Activated naive CD4-positive, alpha-beta T cell treated with anti-CD3 and anti-CD28 coated beads, Interleukin-2, amount 10 ng/mL, durations not matched to agents 7 days and 5 days (primary cell): ENCODE data around the gene CSH1.
"Not testable (repeated sequence)": the region's sequence is repeated elsewhere in the genome, so short reads cannot be mapped to it uniquely, and the experiment has no call there.

Experiments used
- CTCF ChIA-PET: fragments of 350-600 bp; sonication (Branson Sonifier 250); formaldehyde crosslinking; loops from one replicate; lab custom pipeline; 2021; ENCODE audit warnings: antibody characterized with exemption; lab: Charles Lee
- DNase-seq: peaks from one replicate; pipeline ENCODE4 v3.0.0-alpha.2; 2020
- H3K27ac Mint-ChIP-seq: one replicate; pipeline ENCODE4 v1.8.0; 2021; ENCODE audit warnings: mild to moderate bottlenecking, moderate library complexity, mixed read lengths
- H3K27me3 Mint-ChIP-seq: one replicate; pipeline ENCODE4 v1.8.0; 2021; ENCODE audit warnings: mild to moderate bottlenecking, mixed read lengths
- H3K36me3 Mint-ChIP-seq: one replicate; pipeline ENCODE4 v1.8.0; 2021; ENCODE audit warnings: mixed read lengths
- H3K4me1 Mint-ChIP-seq: one replicate; pipeline ENCODE4 v1.8.0; 2021; ENCODE audit warnings: mixed read lengths
- H3K4me3 Mint-ChIP-seq: one replicate; pipeline ENCODE4 v1.8.0; 2021; ENCODE audit warnings: mild to moderate bottlenecking, moderate library complexity, mixed read lengths
- H3K9me3 Mint-ChIP-seq: one replicate; pipeline ENCODE4 v1.8.0; 2021; ENCODE audit warnings: mixed read lengths

Gene CSH1

DNA sequence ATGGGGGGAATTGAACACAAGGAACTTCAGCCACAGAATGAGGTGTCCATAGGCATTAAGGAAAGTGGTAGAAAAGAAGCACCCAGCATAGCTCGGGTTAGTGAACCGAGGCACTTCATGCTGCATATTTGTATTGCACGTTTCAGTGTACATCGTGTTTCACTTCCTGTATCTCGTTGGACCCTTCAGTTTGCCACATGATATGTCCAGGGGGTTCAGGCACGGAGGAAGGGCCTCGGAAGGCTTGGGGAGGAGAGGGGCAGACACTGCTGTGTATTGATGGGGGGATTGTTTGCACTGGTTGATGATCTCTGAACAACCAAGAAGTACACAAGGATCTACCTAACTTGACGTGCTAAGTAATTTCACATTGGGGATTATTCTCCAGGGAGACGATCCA, 26.0 kb upstream of the CSH1 start:
- not testable (repeated sequence) for H3K36me3 Mint-ChIP-seq, H3K4me1 Mint-ChIP-seq, H3K4me3 Mint-ChIP-seq, H3K9me3 Mint-ChIP-seq, DNase-seq, H3K27ac Mint-ChIP-seq
- CTCF ChIA-PET = interaction anchor here (0.9 to 1.2 kb wide), 3 partner anchors 10 to 108 kb away, joined by 3 read pairs; no protein-coding TSS in a partner anchor
- peaks cover 56% of the 10 kb centered on the region for H3K27me3 Mint-ChIP-seq

DNA sequence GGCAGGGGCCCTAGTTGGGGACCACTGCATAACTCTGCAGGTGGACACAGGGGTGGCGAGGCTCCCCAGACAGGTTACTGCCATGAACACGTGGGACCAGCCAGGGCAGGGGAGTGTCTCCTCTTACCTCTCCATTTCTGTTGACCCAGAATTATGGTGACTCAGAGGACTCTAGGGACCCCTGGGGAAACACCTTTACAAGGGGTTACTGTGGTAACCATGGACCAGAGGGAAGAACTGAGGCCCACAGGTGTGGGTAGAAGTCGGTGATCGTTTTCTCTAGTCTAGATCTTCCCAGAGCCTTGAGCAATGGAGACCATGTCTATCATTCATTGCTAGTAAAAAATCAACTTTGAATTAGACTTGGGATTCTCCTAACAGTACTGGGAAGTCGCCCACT, 24.4 kb upstream of the CSH1 start:
- H3K4me1 Mint-ChIP-seq, H3K4me3 Mint-ChIP-seq: not testable (repeated sequence)

DNA sequence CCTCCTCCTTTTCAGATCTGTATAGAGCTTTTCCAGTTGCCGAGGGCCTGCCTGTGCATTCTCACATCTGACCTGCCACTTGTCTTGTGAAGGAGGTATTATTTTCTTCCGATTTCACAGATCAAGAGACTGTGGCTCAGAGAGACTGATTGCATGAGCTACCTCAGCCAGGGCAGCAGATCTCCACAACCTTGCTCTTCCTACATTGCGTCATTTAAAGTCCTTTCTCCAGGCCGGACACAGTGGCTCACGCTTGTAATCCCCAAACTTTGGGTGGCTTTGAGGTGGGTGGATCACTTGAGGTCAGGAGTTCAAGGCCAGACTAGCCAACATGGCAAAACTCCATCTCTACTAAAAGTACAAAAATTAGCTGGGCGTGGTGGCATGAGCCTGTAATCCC, 23.7 kb upstream of the CSH1 start:
- H3K36me3 Mint-ChIP-seq, DNase-seq, H3K27ac Mint-ChIP-seq, H3K4me3 Mint-ChIP-seq, H3K4me1 Mint-ChIP-seq, H3K9me3 Mint-ChIP-seq: not testable (repeated sequence)
- peaks cover 62% of the 10 kb centered on the region for H3K27me3 Mint-ChIP-seq
- CTCF ChIA-PET = interaction anchor here (0.6 to 4.0 kb wide), 34 partner anchors 8 to 360 kb away, joined by 3 to 83 read pairs (median 7); partner anchors contain the start of genes CD79B, ICAM2 and PRR29

More for the DNA sequence above, 24.4 kb upstream of the CSH1 start:
- H3K36me3 Mint-ChIP-seq, H3K9me3 Mint-ChIP-seq, H3K27ac Mint-ChIP-seq, DNase-seq: not testable (repeated sequence)
- peaks cover 64% of the 10 kb centered on the region for H3K27me3 Mint-ChIP-seq
- CTCF ChIA-PET = interaction anchor here (0.6 to 4.0 kb wide), 10 partner anchors 9 to 104 kb away, joined by 3 to 83 read pairs (median 18); partner anchors contain the start of genes ICAM2 and PRR29

DNA sequence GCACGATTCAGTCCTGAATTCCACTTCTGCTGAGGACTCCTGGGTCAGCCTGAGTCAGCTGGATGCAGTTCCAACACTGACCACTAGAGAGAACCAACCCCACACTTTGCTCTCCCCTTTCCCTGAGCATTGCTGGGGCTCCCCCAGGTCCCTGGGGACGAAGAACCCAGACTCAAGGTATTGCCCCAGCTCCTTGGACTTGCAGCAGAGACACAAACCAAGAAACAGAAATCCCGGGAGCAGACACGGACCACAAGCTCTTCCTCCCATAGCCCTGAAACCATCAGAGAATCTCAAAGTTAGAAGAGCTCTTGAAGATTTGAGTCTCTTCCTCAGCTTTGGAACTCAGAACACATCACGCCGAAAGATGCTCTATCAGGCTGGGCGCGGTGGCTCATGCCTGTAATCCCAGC, 22.9 kb upstream of the CSH1 start:
- DNase-seq = peak; percentile 83
- Mint-ChIP-seq H3K4me3 (no peak overlapping the region), H3K27ac (no peak overlapping the region), H3K27me3 (peaks cover 61% of the 10 kb centered on the region), H3K4me1 (peaks cover 9% of the 10 kb centered on the region), H3K36me3 (no peaks in the 10 kb centered on the region), H3K9me3 (no peaks in the 10 kb centered on the region)
- CTCF ChIA-PET = interaction anchor here (0.6 to 4.0 kb wide), 39 partner anchors 7 to 362 kb away, joined by 3 to 83 read pairs (median 6); partner anchors contain the start of genes CD79B, ICAM2 and PRR29

DNA sequence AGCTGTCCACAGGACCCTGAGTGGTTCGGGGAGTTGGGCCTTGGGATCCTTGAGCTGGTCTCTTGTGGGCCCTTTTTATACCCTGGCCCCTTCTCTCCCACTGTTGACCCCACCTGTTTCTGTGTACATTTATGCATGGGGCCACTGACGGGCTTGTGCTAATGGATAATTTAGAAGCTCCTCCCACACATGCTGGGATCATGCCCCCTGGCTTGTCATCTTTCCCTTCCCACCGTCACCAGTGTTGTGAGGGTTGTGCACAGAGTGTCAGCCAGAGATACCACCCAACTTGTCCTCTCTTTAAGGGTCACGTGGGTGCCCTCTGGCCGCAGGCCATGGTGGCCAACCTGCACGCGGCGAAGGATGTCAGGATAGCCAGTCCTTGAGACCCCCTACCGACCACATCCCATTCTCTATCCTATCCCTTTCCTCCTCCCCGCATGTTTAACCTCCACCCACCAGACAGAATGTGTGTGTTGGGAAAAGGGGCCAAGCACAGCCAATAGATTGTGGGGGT, 22.5 kb upstream of the CSH1 start, which contains the start of gene GH1:
TSS of gene GH1 (minus strand) at position 51 of the 517 bp plus-strand sequence. CDS start 63 bp downstream, outside the sequence.
- H3K9me3 Mint-ChIP-seq, H3K36me3 Mint-ChIP-seq, H3K27ac Mint-ChIP-seq, H3K4me1 Mint-ChIP-seq, H3K4me3 Mint-ChIP-seq, DNase-seq: not testable (repeated sequence)
- peaks cover 65% of the 10 kb centered on the region for H3K27me3 Mint-ChIP-seq
- CTCF ChIA-PET = interaction anchor here (0.8 to 4.0 kb wide), 36 partner anchors 10 to 363 kb away, joined by 3 to 83 read pairs (median 6); partner anchors contain the start of genes CD79B, ICAM2 and PRR29

DNA sequence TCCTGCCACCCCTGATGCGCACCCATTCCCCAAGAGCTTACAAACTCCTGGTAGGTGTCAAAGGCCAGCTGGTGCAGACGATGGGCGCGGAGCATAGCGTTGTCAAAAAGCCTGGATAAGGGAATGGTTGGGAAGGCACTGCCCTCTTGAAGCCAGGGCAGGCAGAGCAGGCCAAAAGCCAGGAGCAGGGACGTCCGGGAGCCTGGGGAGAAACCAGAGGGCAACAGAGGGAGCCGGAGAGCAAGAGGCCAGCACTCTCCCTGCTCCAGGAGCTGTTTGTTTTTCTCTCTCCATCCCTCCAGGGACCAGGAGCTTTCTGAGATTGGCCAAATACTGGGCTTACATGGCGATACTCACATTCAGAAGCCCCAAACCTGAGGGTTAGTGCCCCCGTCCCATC, 21.9 kb upstream of the CSH1 start:
- H3K27ac Mint-ChIP-seq = no peak overlapping the region

DNA sequence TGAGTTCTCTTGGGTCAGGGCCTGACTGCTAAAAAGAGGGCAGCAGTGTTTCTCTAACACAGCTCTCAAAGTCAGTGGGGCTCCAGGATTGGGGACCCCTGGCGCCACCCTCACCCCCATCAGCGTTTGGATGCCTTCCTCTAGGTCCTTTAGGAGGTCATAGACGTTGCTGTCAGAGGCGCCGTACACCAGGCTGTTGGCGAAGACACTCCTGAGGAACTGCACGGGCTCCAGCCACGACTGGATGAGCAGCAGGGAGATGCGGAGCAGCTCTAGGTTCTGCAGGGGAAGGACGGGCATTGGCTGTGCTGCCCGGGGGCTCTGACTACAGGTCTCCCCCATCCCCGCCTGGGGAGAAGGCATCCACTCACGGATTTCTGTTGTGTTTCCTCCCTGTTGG, 21.3 kb upstream of the CSH1 start:
- Mint-ChIP-seq H3K9me3 (no peaks in the 10 kb centered on the region), H3K4me3 (no peak overlapping the region), H3K27ac (no peak overlapping the region), H3K4me1 (peaks cover 9% of the 10 kb centered on the region), H3K36me3 (no peaks in the 10 kb centered on the region), H3K27me3 (peaks cover 77% of the 10 kb centered on the region)
- no peak for DNase-seq
- CTCF ChIA-PET = interaction anchor here (1.0 to 4.0 kb wide), 10 partner anchors 12 to 216 kb away, joined by 3 to 83 read pairs (median 22); no protein-coding TSS in a partner anchor

More for the DNA sequence above, 21.9 kb upstream of the CSH1 start:
- Mint-ChIP-seq H3K4me1 (peaks cover 9% of the 10 kb centered on the region), H3K36me3 (no peaks in the 10 kb centered on the region), H3K4me3 (no peak overlapping the region), H3K27me3 (peaks cover 71% of the 10 kb centered on the region), H3K9me3 (no peaks in the 10 kb centered on the region)
- DNase-seq = no peak
- CTCF ChIA-PET = interaction anchor here (0.6 to 4.0 kb wide), 16 partner anchors 8 to 215 kb away, joined by 3 to 83 read pairs (median 14); partner anchors contain the start of genes CD79B and PRR29

DNA sequence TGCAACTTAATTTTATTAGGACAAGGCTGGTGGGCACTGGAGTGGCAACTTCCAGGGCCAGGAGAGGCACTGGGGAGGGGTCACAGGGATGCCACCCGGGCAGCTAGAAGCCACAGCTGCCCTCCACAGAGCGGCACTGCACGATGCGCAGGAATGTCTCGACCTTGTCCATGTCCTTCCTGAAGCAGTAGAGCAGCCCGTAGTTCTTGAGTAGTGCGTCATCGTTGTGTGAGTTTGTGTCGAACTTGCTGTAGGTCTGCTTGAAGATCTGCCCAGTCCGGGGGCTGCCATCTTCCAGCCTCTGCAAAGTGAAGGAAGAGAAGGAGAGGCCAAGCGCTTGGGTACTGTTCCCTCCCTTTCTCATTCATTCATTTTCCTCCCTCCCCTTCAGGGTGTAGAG, 20.8 kb upstream of the CSH1 start:
- H3K9me3 Mint-ChIP-seq, DNase-seq, H3K4me3 Mint-ChIP-seq, H3K36me3 Mint-ChIP-seq, H3K27ac Mint-ChIP-seq, H3K4me1 Mint-ChIP-seq: not testable (repeated sequence)
- H3K27me3 Mint-ChIP-seq = peaks cover 79% of the 10 kb centered on the region
- CTCF ChIA-PET = interaction anchor here (1.3 to 4.0 kb wide), 6 partner anchors 12 to 111 kb away, joined by 3 to 68 read pairs (median 11); no protein-coding TSS in a partner anchor

DNA sequence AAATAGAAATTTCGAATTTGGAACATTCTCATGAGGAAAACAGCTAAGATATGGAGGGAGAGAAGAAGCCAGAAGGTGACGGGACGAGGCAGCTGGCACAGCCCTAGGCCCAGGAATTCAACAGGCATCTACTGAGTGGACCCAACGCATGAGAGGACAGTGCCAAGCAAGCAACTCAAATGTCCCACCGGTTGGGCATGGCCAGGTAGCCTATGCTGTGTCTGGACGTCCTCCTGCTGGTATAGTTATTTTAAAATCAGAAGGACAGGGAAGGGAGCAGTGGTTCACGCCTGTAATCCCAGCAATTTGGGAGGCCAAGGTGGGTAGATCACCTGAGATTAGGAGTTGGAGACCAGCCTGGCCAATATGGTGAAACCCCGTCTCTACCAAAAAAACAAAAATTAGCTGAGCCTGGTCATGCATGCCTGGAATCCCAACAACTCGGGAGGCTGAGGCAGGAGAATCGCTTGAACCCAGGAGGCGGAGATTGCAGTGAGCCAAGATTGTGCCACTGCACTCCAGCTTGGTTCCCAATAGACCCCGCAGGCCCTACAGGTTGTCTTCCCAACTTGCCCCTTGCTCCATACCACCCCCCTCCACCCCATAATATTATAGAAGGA, 20.3 kb upstream of the CSH1 start:
- no peak overlapping the region for H3K4me3 Mint-ChIP-seq
- peaks cover 80% of the 10 kb centered on the region for H3K27me3 Mint-ChIP-seq
- H3K27ac Mint-ChIP-seq = no peak overlapping the region
- CTCF ChIA-PET = interaction anchor here (1.1 to 4.0 kb wide), 7 partner anchors 13 to 217 kb away, joined by 3 to 27 read pairs (median 4); no protein-coding TSS in a partner anchor
- DNase-seq = peak; percentile 7
- H3K4me1 Mint-ChIP-seq = peaks cover 12% of the 10 kb centered on the region
- H3K36me3 Mint-ChIP-seq = no peaks in the 10 kb centered on the region
- H3K9me3 Mint-ChIP-seq = no peaks in the 10 kb centered on the region

DNA sequence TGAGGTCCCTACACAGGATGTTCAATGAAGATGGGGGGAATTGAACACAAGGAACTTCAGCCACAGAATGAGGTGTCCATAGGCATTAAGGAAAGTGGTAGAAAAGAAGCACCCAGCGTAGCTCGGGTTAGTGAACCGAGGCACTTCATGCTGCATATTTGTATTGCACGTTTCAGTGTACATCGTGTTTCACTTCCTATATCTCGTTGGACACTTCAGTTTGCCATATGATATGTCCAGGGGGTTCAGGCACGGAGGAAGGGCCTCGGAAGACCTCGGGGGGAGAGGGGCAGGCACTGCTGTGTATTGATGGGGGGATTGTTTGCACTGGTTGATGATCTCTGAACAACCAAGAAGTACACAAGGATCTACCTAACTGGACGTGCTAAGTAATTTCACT, 19.4 kb upstream of the CSH1 start:
- not testable (repeated sequence) for H3K27ac Mint-ChIP-seq, H3K36me3 Mint-ChIP-seq
- CTCF ChIA-PET = interaction anchor here (1.0 to 1.9 kb wide), 7 partner anchors 31 to 218 kb away, joined by 3 to 8 read pairs (median 3); no protein-coding TSS in a partner anchor

DNA sequence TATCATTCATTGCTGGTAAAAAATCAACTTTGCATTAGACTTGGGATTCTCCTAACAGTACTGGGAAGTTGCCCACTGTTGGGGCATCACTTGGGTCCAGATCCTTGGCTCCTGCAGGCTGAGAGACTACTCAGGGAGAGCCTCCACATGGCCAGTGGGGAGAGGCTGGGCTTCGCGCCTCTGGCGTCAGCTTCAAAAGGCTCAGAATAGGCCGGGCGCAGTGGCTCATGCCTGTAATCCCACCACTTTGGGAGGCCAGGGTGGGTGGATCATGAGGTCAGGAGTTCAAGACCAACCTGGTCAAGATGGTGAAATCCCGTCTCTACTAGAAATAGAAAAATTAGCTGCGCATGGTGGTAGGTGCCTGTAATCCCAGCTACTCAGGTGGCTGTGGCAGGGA, 18.1 kb upstream of the CSH1 start:
- peaks cover 81% of the 10 kb centered on the region for H3K27me3 Mint-ChIP-seq
- no peaks in the 10 kb centered on the region for H3K36me3 Mint-ChIP-seq
- H3K4me3 Mint-ChIP-seq = no peak overlapping the region
- DNase-seq = peak; percentile 14
- peaks cover 7% of the 10 kb centered on the region for H3K4me1 Mint-ChIP-seq
- H3K27ac Mint-ChIP-seq = no peak overlapping the region
- H3K9me3 Mint-ChIP-seq = no peaks in the 10 kb centered on the region
- CTCF ChIA-PET = interaction anchor here (4.2 kb wide), 1 partner anchor 32 kb away, joined by 16 read pairs; no protein-coding TSS in a partner anchor

More for the DNA sequence above, 19.4 kb upstream of the CSH1 start:
- Mint-ChIP-seq H3K4me1 (peaks cover 12% of the 10 kb centered on the region), H3K27me3 (peaks cover 81% of the 10 kb centered on the region)
- H3K9me3 Mint-ChIP-seq, DNase-seq, H3K4me3 Mint-ChIP-seq: not testable (repeated sequence)

DNA sequence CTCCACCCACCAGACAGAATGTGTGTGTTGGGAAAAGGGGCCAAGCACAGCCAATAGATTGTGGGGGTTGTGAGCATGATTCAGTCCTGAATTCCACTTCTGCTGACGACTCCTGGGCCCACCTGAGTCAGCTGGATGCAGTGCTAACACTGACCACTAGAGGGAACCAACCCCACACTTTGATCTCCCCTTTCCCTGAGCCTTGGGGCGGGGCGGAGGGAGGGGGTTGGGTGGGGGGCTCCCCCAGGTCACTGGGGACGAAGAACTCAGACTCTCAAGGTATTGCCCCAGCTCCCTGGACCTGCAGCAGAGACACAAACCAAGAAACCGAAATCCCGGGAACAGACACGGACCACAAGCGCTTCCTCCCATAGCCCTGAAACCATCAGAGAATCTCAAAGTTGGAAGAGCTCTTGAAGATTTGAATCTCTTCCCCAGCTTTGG, 15.3 kb upstream of the CSH1 start:
- no peak overlapping the region for H3K27ac Mint-ChIP-seq
- peaks cover 64% of the 10 kb centered on the region for H3K27me3 Mint-ChIP-seq
- H3K9me3 Mint-ChIP-seq = no peaks in the 10 kb centered on the region
- CTCF ChIA-PET = interaction anchor here (0.7 to 4.3 kb wide), 14 partner anchors 8 to 234 kb away, joined by 3 to 40 read pairs (median 5); partner anchors contain the start of gene CD79B
- peak; percentile 77 for DNase-seq
- no peaks in the 10 kb centered on the region for H3K36me3 Mint-ChIP-seq
- H3K4me1 Mint-ChIP-seq = peaks cover 2% of the 10 kb centered on the region
- H3K4me3 Mint-ChIP-seq = no peak overlapping the region

DNA sequence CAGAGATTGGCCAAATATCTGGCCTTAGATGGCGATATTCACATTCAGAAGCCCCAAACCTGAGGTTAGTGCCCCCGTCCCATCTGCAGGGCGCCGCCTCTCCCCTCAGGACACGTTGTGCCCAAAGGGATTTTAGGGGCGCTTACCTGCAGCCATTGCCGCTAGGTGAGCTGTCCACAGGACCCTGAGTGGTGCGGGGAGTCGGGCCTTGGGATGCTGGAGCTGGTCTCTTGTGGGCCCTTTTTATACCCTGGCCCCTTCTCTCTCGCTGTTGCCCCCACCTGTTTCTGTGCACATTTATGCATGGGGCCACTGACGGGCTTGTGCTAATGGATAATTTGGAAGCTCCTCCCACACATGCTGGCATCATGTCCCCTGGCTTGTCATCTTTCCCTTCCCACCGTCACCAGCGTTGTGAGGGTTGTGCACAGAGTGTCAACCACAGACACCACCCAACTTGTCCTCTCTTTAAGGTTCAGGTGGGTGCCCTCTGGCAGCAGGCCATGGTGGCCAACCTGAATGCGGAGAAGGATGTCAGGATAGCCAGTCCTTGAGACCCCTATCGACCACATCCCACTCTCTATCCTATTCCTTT, 14.8 kb upstream of the CSH1 start, which contains the start of gene CSHL1:
TSS of gene CSHL1 (minus strand) at position 218 of the 595 bp plus-strand sequence. CDS start at position 156, 62 bp downstream.
- H3K4me1 Mint-ChIP-seq = peaks cover 2% of the 10 kb centered on the region
- no peaks in the 10 kb centered on the region for H3K36me3 Mint-ChIP-seq
- H3K27ac Mint-ChIP-seq = no peak within 1 kb of the TSS
- DNase-seq = no peak
- no peaks in the 10 kb centered on the region for H3K9me3 Mint-ChIP-seq
- H3K27me3 Mint-ChIP-seq = peaks cover 65% of the 10 kb centered on the region
- H3K4me3 Mint-ChIP-seq = no peak within 1 kb of the TSS
- CTCF ChIA-PET = interaction anchor here (0.7 to 4.3 kb wide), 8 partner anchors 21 to 234 kb away, joined by 3 to 40 read pairs (median 8); partner anchors contain the start of gene CD79B
